Measurements from ENCODE around the gene PRRG1. TPM values are rescaled to one million over a fixed set of nuclear protein-coding genes. Genes with fewer than 3 reads are reported as not detected.

PRRG1 gene
- total RNA-seq, 2 experiments from 2014 or later = not detected

GRCh38 chrX:37380924-37381323 lies 31.8 kb downstream of the PRRG1 start:
- H3K27me3 Mint-ChIP-seq = peaks cover 10% of the 10 kb centered on the region
- POLR2A ChIA-PET = no interaction called here
- intact Hi-C loops (cut with DNase I, micrococcal nuclease) = no loop called here
- H3K36me3 ChIP-seq (ENCODE audit: insufficient read depth, low read length) = no peaks in the 10 kb centered on the region
- H3K4me1 ChIP-seq (ENCODE audit: insufficient read depth, low read length) = no peaks in the 10 kb centered on the region
- H3K9me3 Mint-ChIP-seq = peaks cover 3% of the 10 kb centered on the region
- H3K9me3 ChIP-seq (ENCODE audit: control insufficient read depth in 1 of 2, insufficient read depth in 1 of 2, low read length in 2 of 2) = no peaks in the 10 kb centered on the region
- no peak overlapping the region for H3K27ac Mint-ChIP-seq
- no peak overlapping the region for H3K4me3 Mint-ChIP-seq
- CTCF ChIA-PET = no interaction called here
- H3K4me3 ChIP-seq (ENCODE audit: low read length) = no peak overlapping the region
- H3K36me3 Mint-ChIP-seq (ENCODE audit: low read depth) = no peaks in the 10 kb centered on the region
- no peak for DNase-seq
- TF ChIP-seq CTCF (IDR thresholded peaks at IDR 0.05) = no peak
- no peaks in the 10 kb centered on the region for H3K27me3 ChIP-seq (ENCODE audit: control insufficient read depth in 1 of 2, insufficient read depth in 2 of 2, low read length in 2 of 2)
- H3K27ac ChIP-seq (ENCODE audit: low read depth in 1 of 2, low read length in 2 of 2) = no peak overlapping the region
- no peak for ATAC-seq (ENCODE audit: poor library complexity)
- H3K4me1 Mint-ChIP-seq (ENCODE audit: low read depth) = no peaks in the 10 kb centered on the region

DNA sequence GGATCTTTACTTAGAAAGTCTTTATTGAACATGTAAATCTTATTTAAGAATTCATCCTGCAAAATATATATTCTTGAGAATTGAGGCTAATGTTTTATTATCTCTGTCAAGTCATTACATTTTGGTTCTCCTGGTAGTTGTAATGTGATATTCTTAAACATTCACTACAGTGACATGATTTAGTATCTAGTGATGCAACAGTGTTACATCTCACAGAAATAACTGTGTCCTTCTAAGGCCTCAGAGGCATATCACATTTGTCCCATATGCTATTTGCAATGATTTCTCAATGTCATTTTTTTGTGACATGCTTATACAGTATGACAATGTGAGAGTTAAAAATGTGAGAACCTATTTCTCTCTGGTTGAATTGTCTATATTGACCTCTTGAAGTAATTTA lies 34.1 kb downstream of the PRRG1 start:
- no peaks in the 10 kb centered on the region for H3K4me1 Mint-ChIP-seq (ENCODE audit: low read depth)
- Histone ChIP-seq H3K27me3 (ENCODE audit: control insufficient read depth in 1 of 2, insufficient read depth in 2 of 2, low read length in 2 of 2) (no peaks in the 10 kb centered on the region), H3K27ac (ENCODE audit: low read depth in 1 of 2, low read length in 2 of 2) (no peak overlapping the region), H3K9me3 (ENCODE audit: control insufficient read depth in 1 of 2, insufficient read depth in 1 of 2, low read length in 2 of 2) (no peaks in the 10 kb centered on the region), H3K4me3 (ENCODE audit: low read length) (no peak overlapping the region), H3K36me3 (ENCODE audit: insufficient read depth, low read length) (no peaks in the 10 kb centered on the region), H3K4me1 (ENCODE audit: insufficient read depth, low read length) (no peaks in the 10 kb centered on the region)
- no peak for ATAC-seq (ENCODE audit: poor library complexity)
- no peak overlapping the region for H3K27ac Mint-ChIP-seq
- no peak for DNase-seq
- intact Hi-C loops (cut with DNase I, micrococcal nuclease) = no loop called here
- H3K4me3 Mint-ChIP-seq = no peak overlapping the region
- peaks cover 3% of the 10 kb centered on the region for H3K9me3 Mint-ChIP-seq
- ChIA-PET POLR2A (no interaction called here), CTCF (no interaction called here)
- H3K27me3 Mint-ChIP-seq = peaks cover 9% of the 10 kb centered on the region
- no peaks in the 10 kb centered on the region for H3K36me3 Mint-ChIP-seq (ENCODE audit: low read depth)
- no peak for TF ChIP-seq CTCF (IDR thresholded peaks at IDR 0.05)

DNA sequence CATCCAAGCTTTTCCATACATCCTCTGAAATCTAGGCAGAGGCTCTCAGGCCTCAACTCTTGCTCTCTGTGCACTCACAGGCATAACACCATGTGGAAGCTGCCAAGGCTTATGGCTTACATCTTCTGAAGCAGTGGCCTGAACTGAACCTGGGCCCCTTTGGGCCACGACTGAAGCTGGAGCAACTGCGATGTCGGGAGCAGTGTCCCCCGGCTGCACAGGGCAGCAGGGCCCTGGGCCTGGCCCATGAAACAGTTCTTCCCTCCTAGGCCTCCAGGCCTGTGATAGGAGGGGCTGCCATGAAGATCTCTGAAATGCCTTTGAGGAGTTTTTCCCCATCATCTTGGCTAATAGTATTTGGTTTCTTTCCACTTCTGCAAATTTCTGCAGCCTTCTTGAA lies 39.2 kb downstream of the PRRG1 start:
- no peak overlapping the region for H3K27ac ChIP-seq (ENCODE audit: low read depth in 1 of 2, low read length in 2 of 2)
- H3K4me3 Mint-ChIP-seq = no peak overlapping the region
- no peaks in the 10 kb centered on the region for H3K27me3 ChIP-seq (ENCODE audit: control insufficient read depth in 1 of 2, insufficient read depth in 2 of 2, low read length in 2 of 2)
- no peak overlapping the region for H3K27ac Mint-ChIP-seq
- no peak for TF ChIP-seq CTCF (IDR thresholded peaks at IDR 0.05)
- intact Hi-C loops (cut with DNase I, micrococcal nuclease) = no loop called here
- H3K36me3 ChIP-seq (ENCODE audit: insufficient read depth, low read length) = no peaks in the 10 kb centered on the region
- H3K4me1 Mint-ChIP-seq (ENCODE audit: low read depth) = no peaks in the 10 kb centered on the region
- H3K27me3 Mint-ChIP-seq = no peaks in the 10 kb centered on the region
- ChIA-PET POLR2A (no interaction called here), CTCF (no interaction called here)
- H3K9me3 ChIP-seq (ENCODE audit: control insufficient read depth in 1 of 2, insufficient read depth in 1 of 2, low read length in 2 of 2) = no peaks in the 10 kb centered on the region
- H3K4me1 ChIP-seq (ENCODE audit: insufficient read depth, low read length) = no peaks in the 10 kb centered on the region
- ATAC-seq (ENCODE audit: poor library complexity) (no peak), DNase-seq (no peak)
- no peak overlapping the region for H3K4me3 ChIP-seq (ENCODE audit: low read length)
- H3K36me3 Mint-ChIP-seq (ENCODE audit: low read depth) = no peaks in the 10 kb centered on the region
- H3K9me3 Mint-ChIP-seq = no peaks in the 10 kb centered on the region
